Measurements from ENCODE around the gene SIGLEC7.

- TF ChIP-seq POLR2A (IDR thresholded peaks at IDR 0.05), result no peak
- no peak for TF ChIP-seq CTCF (IDR thresholded peaks at IDR 0.05)
Measured at GRCh38 chr19:51159656-51160055, 17.6 kb downstream of the SIGLEC7 start.

Measured in heart left ventricle (tissue), 13 donors.